Cerebellar nuclear complex (tissue), 1 donor: ENCODE data around the gene EHMT2.

Experiments used
- DNase-seq, 2 experiments: peaks; one replicate each; lab custom pipeline; 2025; lab: John Stamatoyannopoulos, UW

Gene EHMT2

DNA sequence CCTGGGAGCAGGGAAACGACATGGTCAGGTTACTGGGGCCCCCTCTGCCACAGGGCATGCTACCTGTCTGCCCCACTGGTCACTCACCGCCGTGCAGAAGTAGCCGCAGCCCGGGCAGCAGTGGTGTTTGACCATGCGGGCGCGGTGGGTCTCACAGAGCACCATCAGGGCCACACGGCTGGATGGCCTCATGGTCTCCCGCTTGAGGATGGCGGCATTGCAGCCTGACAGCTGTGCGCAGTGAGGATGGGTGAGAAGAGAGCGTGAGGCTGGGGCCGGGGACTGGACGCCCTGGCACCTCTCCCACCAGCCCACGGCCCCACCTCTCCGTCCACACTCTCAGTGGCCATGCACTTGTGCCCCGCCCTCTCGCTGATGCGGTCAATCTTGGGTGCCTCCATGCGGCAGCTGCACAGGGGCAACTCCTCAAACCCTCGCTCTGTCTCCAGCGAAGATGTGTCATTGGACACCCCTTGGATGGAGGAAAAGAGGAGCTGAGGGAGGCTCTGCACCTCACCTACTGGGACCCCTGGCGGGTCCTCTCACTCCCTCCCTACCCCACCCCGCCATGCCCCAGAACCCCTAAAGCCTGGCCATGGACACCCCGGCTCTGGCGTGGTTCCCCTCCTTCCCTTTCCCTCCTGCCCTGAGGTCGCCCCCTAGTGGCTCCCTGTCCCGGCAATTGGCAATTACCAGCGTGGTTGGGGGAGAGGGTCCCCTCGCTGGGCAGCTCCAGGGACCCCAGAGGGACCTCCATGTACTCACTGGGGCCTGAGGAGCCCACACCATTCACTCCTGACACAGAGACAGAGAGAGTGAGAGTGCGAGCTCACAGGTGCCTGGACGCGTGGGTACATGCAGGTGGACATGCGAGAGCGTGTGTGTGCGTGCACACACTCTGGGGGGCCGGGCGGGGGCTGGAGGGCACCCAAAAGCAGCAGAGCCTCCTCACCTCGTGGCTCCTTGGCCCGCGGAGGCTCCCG is 8.9 kb downstream of the EHMT2 start:
- no peak for DNase-seq

DNA sequence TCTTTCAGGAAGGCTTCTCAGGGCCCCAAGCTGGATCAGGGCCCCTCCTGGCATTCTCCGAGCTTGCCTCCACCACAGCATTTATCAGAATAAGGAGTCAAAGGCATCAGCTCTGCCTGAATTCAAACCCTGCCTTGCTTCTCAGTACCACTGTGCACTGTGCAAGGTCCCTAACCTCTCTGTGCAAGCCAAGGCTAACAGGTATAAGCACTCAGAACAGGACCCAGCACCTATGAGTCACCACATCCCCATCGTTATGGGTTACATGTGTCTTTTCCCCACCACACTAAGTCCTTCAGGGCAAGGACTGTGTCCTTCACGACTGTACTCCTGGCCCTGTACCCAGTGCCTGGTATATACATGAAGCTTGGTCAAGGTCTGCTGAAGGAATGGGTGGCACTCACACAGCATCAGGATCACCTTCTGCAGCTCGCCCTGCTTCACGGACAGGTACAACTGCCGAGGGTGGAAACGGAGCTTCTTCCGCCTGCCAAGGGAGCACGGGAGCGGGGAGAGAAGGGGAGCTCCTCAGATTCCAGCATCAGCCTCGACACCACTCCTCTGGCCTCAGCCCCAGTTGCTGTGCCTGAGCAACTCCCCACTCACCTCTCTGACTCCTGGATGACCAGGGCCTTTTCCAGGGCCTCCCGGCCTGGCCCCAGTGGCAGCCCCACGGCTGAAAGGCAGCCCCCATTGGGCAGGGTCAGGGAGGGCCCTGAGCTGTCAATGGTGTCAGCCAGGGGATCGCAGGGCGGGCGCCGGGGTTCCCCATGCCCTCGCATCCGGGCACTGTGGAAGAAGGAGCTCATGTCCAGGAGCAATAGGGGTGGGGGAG is 10.1 kb downstream of the EHMT2 start:
- DNase-seq: no peak

DNA sequence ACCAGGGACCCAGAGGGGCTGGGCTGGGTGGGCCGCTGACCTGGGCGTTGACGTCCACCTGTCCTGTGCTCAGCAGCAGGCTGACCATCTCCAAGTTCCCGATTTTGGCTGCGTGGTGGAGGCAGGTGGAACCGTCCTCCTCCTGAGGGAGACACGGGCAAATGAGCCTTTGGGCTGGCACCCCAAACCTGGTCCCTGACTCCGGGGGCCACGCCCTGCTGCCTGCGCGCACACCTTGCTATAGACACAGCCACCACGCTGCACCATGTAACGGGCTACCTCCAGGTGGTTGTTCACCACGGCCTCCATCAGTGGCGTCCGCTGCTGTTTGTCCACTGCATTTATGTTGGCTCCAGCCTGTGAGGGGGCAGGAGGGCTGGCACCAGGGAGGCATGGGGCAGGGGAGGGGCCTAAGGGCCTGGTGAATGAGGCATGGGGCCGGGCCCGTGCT is 10.9 kb downstream of the EHMT2 start:
- no peak for DNase-seq

GRCh38 chr6:31884528-31885035 is 12.9 kb downstream of the EHMT2 start:
- DNase-seq: no peak

DNA sequence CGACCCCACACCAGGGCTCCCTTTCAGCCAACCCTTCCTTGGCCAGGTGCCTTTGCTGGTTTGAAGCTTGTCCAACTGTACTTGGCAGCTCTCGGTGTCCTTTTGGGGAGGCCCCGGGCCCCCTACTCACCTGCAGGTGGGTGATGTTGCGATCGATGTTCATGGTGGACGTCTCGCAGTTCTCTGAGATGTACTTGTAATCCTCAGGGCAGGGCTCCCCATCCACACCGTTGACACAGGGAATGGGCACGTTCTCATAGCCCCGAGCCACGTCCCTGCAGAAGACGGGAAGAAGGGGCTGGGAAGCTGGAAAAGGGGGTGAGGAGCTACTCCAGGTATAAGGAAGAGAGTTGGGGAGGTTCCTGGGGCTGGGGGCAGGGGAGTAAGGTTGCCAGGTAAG is 13.8 kb downstream of the EHMT2 start:
- DNase-seq: no peak

DNA sequence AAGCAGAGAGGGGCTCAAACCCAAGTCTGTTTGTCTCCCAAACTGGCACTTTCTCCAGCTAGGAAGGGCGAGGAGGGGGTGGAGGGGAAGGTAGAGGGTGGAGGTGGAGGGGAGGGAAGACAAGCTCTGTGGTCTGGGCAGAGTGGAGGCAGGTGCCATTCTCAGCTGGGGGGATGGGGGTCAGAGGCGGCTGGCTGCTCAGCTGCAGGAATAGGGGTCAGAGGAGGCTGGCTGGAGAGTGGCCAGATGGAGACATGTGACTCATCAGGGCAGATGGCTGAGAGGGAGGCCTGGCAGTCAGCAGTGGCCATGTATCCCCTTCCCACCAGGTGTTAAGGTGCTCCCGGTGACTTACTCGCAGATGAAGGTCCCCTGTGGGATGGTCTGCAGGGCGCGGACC is 15.2 kb downstream of the EHMT2 start:
- DNase-seq: no peak

- no peak for DNase-seq
These were observed 16.2 kb downstream of the EHMT2 start for GRCh38 chr6:31881136-31881859.

DNA sequence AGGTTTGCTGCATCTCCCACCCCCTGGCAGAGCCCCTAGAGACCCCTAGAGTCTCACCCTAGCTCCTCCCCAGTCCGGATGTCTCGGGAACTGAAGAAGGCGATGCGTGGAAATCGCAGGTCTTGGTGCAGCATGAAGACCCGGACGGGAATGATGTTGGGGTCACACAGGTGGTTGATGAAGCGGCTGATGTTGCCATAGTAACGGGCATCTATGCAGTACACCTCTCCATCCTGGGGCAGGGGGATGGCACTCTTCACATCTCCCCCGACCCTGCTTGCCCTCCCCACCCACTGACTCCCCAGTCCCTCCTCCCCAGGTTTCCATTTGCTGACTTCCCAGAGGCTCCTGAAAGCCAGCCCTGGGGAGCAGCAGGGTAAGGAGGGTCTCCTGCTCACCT is 16.9 kb downstream of the EHMT2 start:
- no peak for DNase-seq

GRCh38 chr6:31879901-31880300 is 17.6 kb downstream of the EHMT2 start:
- DNase-seq: no peak

GRCh38 chr6:31879143-31879542 is 18.4 kb downstream of the EHMT2 start:
- no peak for DNase-seq

GRCh38 chr6:31878726-31879125 is 18.8 kb downstream of the EHMT2 start, which contains the start of gene SLC44A4:
Gene SLC44A4 (minus strand): TSS chr6:31878997. CDS start chr6:31878980, 17 bp downstream.
- DNase-seq: no peak

DNA sequence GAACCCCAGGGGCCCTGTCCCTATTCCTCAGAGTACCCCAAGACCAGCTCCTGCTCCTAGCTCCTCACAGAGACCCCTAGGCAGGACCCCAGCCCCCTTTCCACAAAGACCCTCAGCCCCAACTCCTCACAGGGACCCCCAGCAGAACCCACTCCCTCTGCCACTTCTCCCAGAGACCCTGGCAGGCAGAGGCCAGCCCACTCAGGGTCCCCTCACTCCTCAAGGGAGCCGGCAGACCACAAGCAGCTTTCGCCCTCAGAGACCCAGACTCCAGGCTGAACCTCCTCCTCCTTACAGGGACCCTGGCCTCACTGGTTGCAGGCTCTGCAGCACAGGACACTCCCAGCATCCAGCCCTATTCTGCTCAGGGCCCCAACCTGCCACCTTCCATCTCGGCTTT is 19.3 kb downstream of the EHMT2 start:
- no peak for DNase-seq

- DNase-seq: no peak
These were observed 19.8 kb downstream of the EHMT2 start for GRCh38 chr6:31877651-31878161.

- no peak for DNase-seq
These were observed 20.3 kb downstream of the EHMT2 start for GRCh38 chr6:31877125-31877650.

GRCh38 chr6:31876357-31876756 is 21.1 kb downstream of the EHMT2 start:
- DNase-seq: no peak

GRCh38 chr6:31875877-31876276 is 21.6 kb downstream of the EHMT2 start:
- DNase-seq: no peak

GRCh38 chr6:31874836-31875572 is 22.5 kb downstream of the EHMT2 start:
- no peak for DNase-seq

DNA sequence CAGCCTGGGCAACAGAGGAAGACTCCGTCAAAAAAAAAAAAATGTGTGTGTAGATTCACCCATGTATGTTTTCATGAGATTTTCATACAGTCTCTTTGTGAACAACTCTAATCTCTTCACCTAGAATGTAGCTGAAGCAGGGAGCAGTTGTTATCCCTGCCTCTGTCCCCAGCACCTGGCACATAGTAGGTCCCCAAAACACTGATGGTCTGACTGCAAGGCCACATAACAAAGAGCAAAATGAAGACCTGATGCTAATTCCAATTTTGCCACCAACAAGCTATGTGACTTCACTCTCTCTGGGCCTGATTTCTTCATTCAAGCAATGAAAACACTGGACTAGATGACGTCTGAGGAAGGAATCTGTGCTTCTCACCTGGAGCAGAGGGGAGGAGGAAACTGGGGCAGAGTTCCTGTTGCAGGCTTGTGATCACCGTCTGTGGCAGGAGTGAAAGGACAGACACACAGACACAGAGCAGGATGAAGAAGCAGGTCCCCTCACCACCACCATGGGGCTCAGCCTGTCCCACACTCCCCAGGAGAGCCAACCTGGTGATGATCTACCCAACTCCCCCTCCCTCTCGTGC is 23.3 kb downstream of the EHMT2 start:
- no peak for DNase-seq

DNA sequence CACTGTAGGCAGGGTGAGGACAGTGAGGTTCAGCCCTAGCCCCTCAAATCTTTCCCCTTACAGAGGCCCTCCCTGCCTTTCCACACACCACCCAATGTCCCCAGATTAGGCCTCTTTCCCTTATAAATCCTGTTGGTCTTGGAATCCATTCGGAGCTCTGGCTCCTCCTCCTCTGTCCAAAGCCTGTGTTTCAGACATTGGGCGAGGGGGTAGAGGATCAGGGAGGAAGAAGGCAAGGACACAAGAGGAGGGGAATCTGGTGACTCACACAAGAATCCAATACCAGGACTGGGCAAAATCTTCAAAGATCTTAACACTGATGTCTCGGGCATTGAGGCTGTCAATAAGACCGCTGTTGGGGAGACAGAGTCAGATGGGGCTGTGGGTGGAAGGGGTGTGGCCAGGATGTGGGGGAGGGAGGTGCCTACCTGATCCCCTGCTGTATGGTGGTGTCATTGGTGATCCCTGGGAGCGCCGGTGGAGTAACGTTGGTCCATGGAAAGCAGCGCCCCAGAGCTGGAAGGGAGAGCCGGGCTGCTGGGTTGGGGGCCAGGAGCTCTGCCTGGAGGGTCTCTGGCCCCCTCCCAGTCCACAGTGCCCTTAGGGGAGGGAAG is 26.3 kb downstream of the EHMT2 start:
- DNase-seq: no peak
